ENCODE measurements around the gene CDK6. TPM values are rescaled to one million over a fixed set of nuclear protein-coding genes. Genes with fewer than 3 reads are reported as not detected.
A peak's percentile ranks its signal among the peaks of the same experiment; 100 is the strongest.

Gene CDK6
- total and polyA plus RNA-seq, 2 of the 8 experiments (the other 6 are each of a cell fraction or from before 2014, with no cell fraction given): 5.9 to 18.9 TPM

DNA sequence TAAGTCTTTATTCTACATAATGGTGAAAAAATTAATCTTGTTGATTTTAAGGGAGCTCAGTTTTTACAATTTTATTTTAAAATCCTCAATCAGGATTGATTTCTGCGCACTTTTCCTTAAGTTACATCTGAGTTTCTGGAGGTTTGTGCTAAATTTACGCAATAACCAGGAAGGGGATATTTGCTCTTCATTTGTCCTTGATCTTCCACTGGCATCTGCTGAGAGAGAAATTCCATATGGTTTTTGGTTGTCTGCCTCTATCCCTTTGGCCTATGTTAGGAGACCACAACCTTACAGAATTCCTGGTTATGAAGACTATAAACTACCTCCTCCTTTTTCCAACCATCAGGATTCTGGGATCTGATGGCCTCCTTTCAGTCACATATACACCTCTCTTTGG is 20.1 kb upstream of the CDK6 start:
- Histone ChIP-seq H2BK20ac (ENCODE audit: low read length) (no peak overlapping the region), H3K23ac (ENCODE audit: insufficient read length) (no peak overlapping the region), H3K18ac (ENCODE audit: extremely low read depth, low read length) (no peak overlapping the region), H3K56ac (replicated peaks; ENCODE audit: insufficient read length, low read depth, low read length) (no peak overlapping the region), H3K4me3 (ENCODE audit: extremely low read depth in 1 of 4, insufficient read depth in 2 of 4, low read depth in 3 of 4, low read length in 4 of 4) (no peak overlapping the region), H2BK12ac (ENCODE audit: low read depth, low read length) (no peak overlapping the region), H2AFZ (ENCODE audit: low read length) (no peak overlapping the region), H4K8ac (ENCODE audit: extremely low read depth, insufficient read depth, low read length) (no peak overlapping the region), H3K23me2 (ENCODE audit: low read depth, low read length) (no peaks in the 10 kb centered on the region), H3K9ac (replicated peaks in 1 of 4; ENCODE audit: extremely low read depth in 1 of 4, low read depth in 3 of 4, low read length in 3 of 4) (no peak overlapping the region), H3K4ac (replicated peaks; ENCODE audit: insufficient read length, low read depth, low read length) (no peak overlapping the region), H4K5ac (ENCODE audit: insufficient read length, low read depth, low read length) (no peak overlapping the region), H3K27me3 (replicated peaks in 1 of 4; ENCODE audit: control insufficient read depth in 3 of 4, extremely low read depth in 1 of 4, insufficient read depth in 3 of 4, low read length in 3 of 4) (no peaks in the 10 kb centered on the region), H3K79me2 (ENCODE audit: control insufficient read depth in 1 of 2, insufficient read depth in 2 of 2, low read length in 2 of 2) (no peaks in the 10 kb centered on the region), H3K4me1 (replicated peaks in 1 of 4; ENCODE audit: control insufficient read depth in 3 of 4, insufficient read depth in 4 of 4, low read length in 3 of 4) (no peaks in the 10 kb centered on the region), H3K27ac (ENCODE audit: low read depth, low read length) (no peak overlapping the region), H2BK120ac (replicated peaks; ENCODE audit: low read depth, low read length) (no peak overlapping the region), H3K79me1 (ENCODE audit: low read depth, low read length) (no peaks in the 10 kb centered on the region), H3K36me3 (ENCODE audit: control insufficient read depth in 2 of 4, insufficient read depth in 4 of 4, low read length in 3 of 4) (no peaks in the 10 kb centered on the region), H2BK5ac (ENCODE audit: low read depth, low read length) (no peak overlapping the region), H3K9me3 (ENCODE audit: insufficient read depth in 2 of 2, low read depth in 1 of 2, low read length in 1 of 2) (no peaks in the 10 kb centered on the region), H3K4me2 (ENCODE audit: insufficient read depth in 1 of 2, low read depth in 2 of 2, low read length in 2 of 2) (no peak overlapping the region), H2BK15ac (ENCODE audit: low read length) (no peak overlapping the region), H2AK5ac (ENCODE audit: low read depth, low read length) (no peak overlapping the region), H4K91ac (replicated peaks; ENCODE audit: insufficient read length, low read length) (no peak overlapping the region), H4K20me1 (replicated peaks in 1 of 2; ENCODE audit: control insufficient read depth in 1 of 2, insufficient read depth in 2 of 2, low read length in 2 of 2) (no peaks in the 10 kb centered on the region), H3K14ac (ENCODE audit: insufficient read length) (no peak overlapping the region)
- 95% methylated on average over 2 of the region's 2 CpGs; no CpG with 5 or more reads in 1 of the 2 experiments for WGBS, 2 experiments (ENCODE audit: extremely low coverage in 1 of 2, insufficient coverage in 1 of 2, insufficient read length in 1 of 2, insufficient replicate concordance in 2 of 2, low coverage in 1 of 2, low lambda C conversion rate in 2 of 2, missing lambda C conversion rate in 1 of 2)
- ChIA-PET POLR2A (ENCODE audit: partially characterized antibody) (no interaction called here), CTCF (ENCODE audit: partially characterized antibody) (interaction anchor here (1.2 to 1.8 kb wide), 3 partner anchors 8 to 23 kb away, joined by 3 to 6 read pairs (median 3); no protein-coding TSS in a partner anchor)
- no peak for DNase-seq (ENCODE audit: low read depth in 1 of 2, low spot score in 2 of 2)
- FAIRE-seq: peak; percentile 19
- TF ChIP-seq JUND (IDR thresholded peaks at IDR 0.05; ENCODE audit: low read length) (no peak), RBBP5 (IDR thresholded peaks at IDR 0.05; ENCODE audit: borderline replicate concordance, low read depth, low read length) (no peak), CEBPB (IDR thresholded peaks at IDR 0.05; ENCODE audit: low read depth, low read length) (no peak), KDM4A (IDR thresholded peaks at IDR 0.05; ENCODE audit: low read depth, low read length, severe bottlenecking) (no peak), SP2 (IDR thresholded peaks at IDR 0.05; ENCODE audit: low read length) (no peak), SUZ12 (IDR thresholded peaks at IDR 0.05; ENCODE audit: low read length) (no peak), POLR2AphosphoS5 (IDR thresholded peaks at IDR 0.05; ENCODE audit: low read depth, low read length) (no peak), CTBP2 (IDR thresholded peaks at IDR 0.05; ENCODE audit: borderline replicate concordance, insufficient read depth, insufficient read length, low read length) (no peak), HDAC2 (IDR thresholded peaks at IDR 0.05; ENCODE audit: borderline replicate concordance in 1 of 2, low read depth in 2 of 2, low read length in 2 of 2) (no peak), RAD21 (IDR thresholded peaks at IDR 0.05 in 1 of 2, conservative IDR thresholded peaks at IDR 0.05 in 1 of 2; ENCODE audit: low read depth in 2 of 2, low read length in 2 of 2) (no peak), RNF2 (IDR thresholded peaks at IDR 0.05; ENCODE audit: borderline replicate concordance, low read depth, low read length, missing control alignments, poor library complexity, severe bottlenecking) (no peak), NRF1 (IDR thresholded peaks at IDR 0.05; ENCODE audit: low read depth, low read length) (no peak), TAF7 (optimal IDR thresholded peaks at IDR 0.05; ENCODE audit: borderline replicate concordance, low read depth, low read length) (no peak), SIX5 (IDR thresholded peaks at IDR 0.05; ENCODE audit: low read depth, low read length) (no peak)

All from H1 (cell line).